Thymus (tissue), 11 donors: ENCODE results near the gene ARHGEF26. TPM values are rescaled to one million over a fixed set of nuclear protein-coding genes. Genes with fewer than 3 reads are reported as not detected.

Source experiments
- DNase-seq, 9 donors: peaks; one replicate each; pipeline ENCODE4 v3.0.0-alpha.2; 2013; ENCODE audit warnings: low spot score in 9 of 9, low read depth in 6 of 9, missing footprints in 1 of 9
- H3K27ac ChIP-seq, 2 donors: one replicate each; pipeline ENCODE4 v1.5.1; 2013; ENCODE audit warnings: control low read depth in 1 of 2, low read depth in 1 of 2, low read length in 1 of 2, mild to moderate bottlenecking in 1 of 2, moderate library complexity in 1 of 2
- H3K27me3 ChIP-seq, 2 donors: one replicate each; pipeline ENCODE4 v1.5.1; 2013; ENCODE audit warnings: low read length in 1 of 2; ENCODE audit not compliant: control insufficient read depth in 2 of 2, insufficient read depth in 1 of 2
- H3K36me3 ChIP-seq, 2 donors: one replicate each; pipeline ENCODE4 v1.5.1; 2013; ENCODE audit warnings: low read length in 1 of 2, mild to moderate bottlenecking in 1 of 2, moderate library complexity in 1 of 2; ENCODE audit not compliant: control insufficient read depth in 2 of 2, insufficient read depth in 2 of 2
- H3K4me1 ChIP-seq, 2 donors: one replicate each; pipeline ENCODE4 v1.5.1; 2013; ENCODE audit warnings: low read length in 2 of 2; ENCODE audit not compliant: control insufficient read depth in 2 of 2, insufficient read depth in 2 of 2
- H3K4me3 ChIP-seq, 2 donors: one replicate each; pipeline ENCODE4 v1.5.1; 2013; ENCODE audit warnings: low read length in 2 of 2, control low read depth in 1 of 2, mild to moderate bottlenecking in 1 of 2
- H3K9me3 ChIP-seq, 2 donors: one replicate each; pipeline ENCODE4 v1.5.1; 2013; ENCODE audit warnings: low read length in 1 of 2, mild to moderate bottlenecking in 1 of 2; ENCODE audit not compliant: control insufficient read depth in 2 of 2, insufficient read depth in 1 of 2
- WGBS: extraction: QIAGEN DNeasy Blood & Tissue Kit; methylation state at CpG from one replicate; pipeline ENCODE4 v1.1.7; 2013; 5-methylcytosine and 5-hydroxymethylcytosine counted together
- polyA plus RNA-seq: library from polyadenylated mRNA; stranded (reverse); fragments of 200-250 nt; gene quantifications from one replicate; pipeline ENCODE4 v1.2.3, GENCODE V29; 2013
- total RNA-seq: library from RNA; stranded (reverse); fragments of 120-200 nt; gene quantifications from one replicate; pipeline ENCODE4 v1.2.4, GENCODE V29; 2013
- donor health status: healthy.

Gene ARHGEF26
- total and polyA plus RNA-seq, 2 donors: 1.3 to 3.5 TPM

DNA sequence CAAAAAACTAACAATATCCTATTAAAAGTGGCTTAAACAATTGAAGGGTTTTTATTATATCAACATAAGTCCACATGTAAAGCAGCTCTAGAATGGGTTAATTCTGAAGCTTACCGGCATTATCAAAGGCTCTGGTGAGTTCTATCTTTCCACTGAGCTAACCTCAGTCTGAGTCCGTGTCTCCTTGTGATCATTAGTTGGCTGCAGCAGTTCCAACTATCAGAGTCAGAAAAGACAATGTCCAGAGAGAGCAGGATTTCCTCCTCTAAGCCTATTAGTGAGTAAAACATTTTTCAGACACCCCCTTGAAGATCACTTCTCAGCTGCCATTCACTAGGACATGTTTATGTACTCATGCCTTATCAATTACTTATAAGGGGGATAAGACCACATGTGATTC is 153.2 kb downstream of the ARHGEF26 start:
- Histone ChIP-seq H3K27me3 (no peaks in the 10 kb centered on the region), H3K4me1 (no peaks in the 10 kb centered on the region), H3K36me3 (peaks cover 32 to 57% of the 10 kb centered on the region in 2 donors), H3K9me3 (no peaks in the 10 kb centered on the region), H3K27ac (no peak overlapping the region), H3K4me3 (no peak overlapping the region)
- WGBS: 96% methylated on average over 2 of the region's 2 CpGs
- no peak for DNase-seq

GRCh38 chr3:154275292-154275691 is 154.1 kb downstream of the ARHGEF26 start:
- no peak overlapping the region for H3K27ac ChIP-seq
- H3K4me3 ChIP-seq: no peak overlapping the region
- no peaks in the 10 kb centered on the region for H3K9me3 ChIP-seq
- WGBS: 96% methylated on average over 2 of the region's 2 CpGs
- no peaks in the 10 kb centered on the region for H3K27me3 ChIP-seq
- H3K4me1 ChIP-seq: no peaks in the 10 kb centered on the region
- H3K36me3 ChIP-seq: peaks cover 31 to 59% of the 10 kb centered on the region in 2 donors
- no peak for DNase-seq

- peaks cover 30 to 66% of the 10 kb centered on the region in 2 donors for H3K36me3 ChIP-seq
- H3K27me3 ChIP-seq: no peaks in the 10 kb centered on the region
- DNase-seq: no peak
- H3K4me3 ChIP-seq: no peak overlapping the region
- no peak overlapping the region for H3K27ac ChIP-seq
- H3K4me1 ChIP-seq: no peaks in the 10 kb centered on the region
- no peaks in the 10 kb centered on the region for H3K9me3 ChIP-seq
- WGBS: 96% methylated on average over 2 of the region's 2 CpGs
Observed at GRCh38 chr3:154275965-154276364, 154.8 kb downstream of the ARHGEF26 start.

GRCh38 chr3:154280161-154280560 is 159.0 kb downstream of the ARHGEF26 start:
- no peak overlapping the region for H3K27ac ChIP-seq
- peaks cover 22 to 70% of the 10 kb centered on the region in 2 donors for H3K36me3 ChIP-seq
- 98% methylated on average over 1 of the region's 1 CpG for WGBS

DNA sequence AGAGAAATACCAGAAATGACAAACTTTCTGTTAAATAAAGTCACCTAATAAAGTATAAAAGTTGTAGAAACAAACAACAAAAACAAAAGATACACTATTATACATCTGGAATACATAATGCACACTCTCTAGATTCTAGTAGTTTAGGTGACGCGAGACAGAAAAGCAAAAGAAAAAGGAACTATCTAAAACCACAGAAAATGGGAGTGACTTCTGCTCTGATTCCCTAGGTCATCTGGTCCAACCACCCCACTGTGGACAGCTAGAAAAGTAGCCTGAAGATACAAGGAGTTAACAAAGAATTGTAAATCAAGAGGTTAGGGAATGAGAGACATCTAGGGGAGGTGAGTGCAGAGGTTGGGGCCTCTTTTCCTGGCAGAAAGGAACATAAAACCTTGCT is 164.0 kb downstream of the ARHGEF26 start:
- Histone ChIP-seq H3K4me3 (no peak overlapping the region), H3K4me1 (no peaks in the 10 kb centered on the region), H3K36me3 (peaks cover 12 to 73% of the 10 kb centered on the region in 2 donors), H3K9me3 (no peaks in the 10 kb centered on the region), H3K27me3 (no peaks in the 10 kb centered on the region), H3K27ac (no peak overlapping the region)
- no peak for DNase-seq
- WGBS: 89% methylated on average over 2 of the region's 2 CpGs

More at GRCh38 chr3:154280161-154280560, 159.0 kb downstream of the ARHGEF26 start:
- no peaks in the 10 kb centered on the region for H3K4me1 ChIP-seq
- no peaks in the 10 kb centered on the region for H3K9me3 ChIP-seq
- DNase-seq: no peak
- H3K27me3 ChIP-seq: no peaks in the 10 kb centered on the region
- H3K4me3 ChIP-seq: no peak overlapping the region

- Histone ChIP-seq H3K4me3 (no peak overlapping the region), H3K9me3 (no peaks in the 10 kb centered on the region), H3K27me3 (no peaks in the 10 kb centered on the region), H3K36me3 (peaks cover 12 to 74% of the 10 kb centered on the region in 2 donors), H3K4me1 (no peaks in the 10 kb centered on the region), H3K27ac (no peak overlapping the region)
- 98% methylated on average over 5 of the region's 5 CpGs for WGBS
- DNase-seq: no peak
Observed at GRCh38 chr3:154290187-154290586, 169.0 kb downstream of the ARHGEF26 start.

DNA sequence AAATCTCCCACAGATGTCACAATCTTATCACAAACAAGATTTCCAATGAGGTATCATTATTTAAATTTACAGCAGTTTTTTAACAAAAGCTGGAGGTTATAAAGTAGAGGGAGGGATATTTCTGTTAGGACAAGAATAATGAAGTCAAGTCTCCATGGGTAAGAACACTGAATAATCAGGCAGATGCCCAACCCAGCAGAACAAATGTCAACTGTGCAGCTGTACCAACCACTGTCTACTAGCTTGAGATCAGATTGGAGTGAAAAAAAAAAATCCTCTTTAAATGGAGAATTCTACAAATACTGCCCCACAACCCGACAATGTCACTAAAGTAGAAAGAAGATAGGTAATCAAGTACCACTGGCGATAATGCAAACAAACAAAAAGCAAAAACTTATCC is 172.8 kb downstream of the ARHGEF26 start:
- Histone ChIP-seq H3K36me3 (peaks cover 8 to 67% of the 10 kb centered on the region in 2 donors), H3K4me3 (no peak overlapping the region), H3K27ac (no peak overlapping the region), H3K27me3 (no peaks in the 10 kb centered on the region), H3K4me1 (no peaks in the 10 kb centered on the region), H3K9me3 (no peaks in the 10 kb centered on the region)
- WGBS: 97% methylated on average over 2 of the region's 2 CpGs
- no peak for DNase-seq

DNA sequence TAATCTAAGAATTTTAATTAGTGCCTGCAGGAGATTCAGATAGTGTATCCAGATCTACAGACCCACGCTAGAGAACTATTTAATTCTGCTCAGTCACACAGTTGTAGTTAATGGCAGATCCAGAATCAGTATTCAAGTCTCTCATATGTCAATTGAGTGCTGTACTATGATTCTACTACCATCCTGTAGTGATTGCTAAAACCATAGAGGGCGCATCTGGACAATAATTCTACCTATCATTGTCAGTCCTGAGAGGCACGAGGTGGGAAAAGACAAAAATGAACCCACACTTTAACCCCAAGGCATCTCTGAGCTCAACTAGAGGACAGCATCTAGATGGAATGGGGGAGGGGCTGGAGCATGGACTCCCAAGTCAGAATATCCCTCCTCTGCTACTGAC is 180.4 kb downstream of the ARHGEF26 start:
- no peaks in the 10 kb centered on the region for H3K4me1 ChIP-seq
- WGBS: 97% methylated on average over 3 of the region's 3 CpGs
- H3K27me3 ChIP-seq: no peaks in the 10 kb centered on the region
- no peak overlapping the region for H3K27ac ChIP-seq
- H3K9me3 ChIP-seq: no peaks in the 10 kb centered on the region
- DNase-seq: no peak
- no peak overlapping the region for H3K4me3 ChIP-seq
- H3K36me3 ChIP-seq: peaks cover 21 to 73% of the 10 kb centered on the region in 2 donors

DNA sequence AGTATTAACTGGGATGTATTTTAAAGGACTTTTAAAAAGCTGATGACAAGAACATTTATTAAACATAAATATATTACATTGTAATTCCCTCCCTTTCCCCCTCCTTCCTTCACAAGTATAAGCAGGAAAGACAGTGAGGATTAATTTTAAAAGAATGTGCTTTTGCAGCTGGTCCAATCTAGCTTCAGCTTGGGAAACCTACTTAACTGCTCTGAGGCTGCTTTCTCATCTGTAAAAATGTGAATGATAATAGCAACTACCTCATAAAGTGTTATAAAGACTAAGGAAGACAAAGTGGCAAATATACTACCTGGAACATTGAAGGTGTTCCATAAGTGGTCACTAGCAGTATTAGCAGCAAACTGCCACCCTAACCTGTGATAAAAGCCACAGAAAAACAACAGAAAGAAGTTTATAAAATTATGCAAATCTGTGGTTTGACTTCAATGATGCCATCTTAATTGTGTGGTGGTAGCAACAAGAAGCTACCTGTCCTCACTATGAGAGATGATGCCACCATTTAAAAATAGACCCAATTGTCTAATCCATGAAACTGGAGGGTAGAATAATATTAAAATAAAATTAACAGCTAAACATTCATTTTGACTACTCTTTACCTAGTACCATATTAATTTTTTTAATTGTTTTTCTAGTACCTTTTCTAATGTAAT is 183.1 kb downstream of the ARHGEF26 start:
- Histone ChIP-seq H3K27ac (no peak overlapping the region), H3K27me3 (no peaks in the 10 kb centered on the region), H3K4me1 (no peaks in the 10 kb centered on the region), H3K9me3 (no peaks in the 10 kb centered on the region), H3K36me3 (peaks cover 24 to 80% of the 10 kb centered on the region in 2 donors), H3K4me3 (no peak overlapping the region)
- DNase-seq: no peak
